GM19035 (cell line): ENCODE data around the gene GALNT18.

Experiments used
- ATAC-seq: cut with Tn5 transposase; IDR thresholded peaks from one replicate; pipeline ENCODE4 v1.9.1; 2021; ENCODE audit not compliant: unreplicated experiment

The GALNT18 gene

GRCh38 chr11:11569936-11570491 lies 51.8 kb downstream of the GALNT18 start:
- ATAC-seq: no peak

DNA sequence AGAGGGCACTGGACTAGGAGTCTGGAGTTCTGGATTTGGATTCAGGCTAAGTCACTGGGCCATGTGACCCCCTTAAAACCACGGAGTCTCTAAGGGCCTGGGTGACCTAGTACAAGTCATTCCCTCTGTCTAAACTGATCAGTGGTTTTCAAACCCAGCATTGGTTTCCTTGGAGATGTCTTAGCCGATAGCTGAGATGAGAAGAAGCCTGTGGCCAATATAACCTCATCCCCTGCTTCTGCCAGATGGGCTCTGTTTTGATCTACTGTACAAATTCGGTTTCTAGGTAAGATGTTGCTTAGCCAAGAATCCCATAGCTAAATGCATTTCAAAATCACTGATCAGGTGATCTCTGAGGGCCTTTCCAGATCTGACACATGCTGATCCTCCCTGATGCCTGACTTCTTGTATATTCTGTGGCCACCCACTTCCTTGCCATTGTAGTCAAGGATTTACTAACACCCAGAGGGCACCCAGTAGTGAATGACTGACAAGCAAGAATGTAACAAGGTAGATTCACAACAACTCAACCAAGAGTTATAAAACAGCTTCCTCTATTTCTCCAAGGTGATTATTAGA lies 53.1 kb downstream of the GALNT18 start:
- ATAC-seq: no peak

GRCh38 chr11:11567936-11568650 lies 53.7 kb downstream of the GALNT18 start:
- no peak for ATAC-seq

DNA sequence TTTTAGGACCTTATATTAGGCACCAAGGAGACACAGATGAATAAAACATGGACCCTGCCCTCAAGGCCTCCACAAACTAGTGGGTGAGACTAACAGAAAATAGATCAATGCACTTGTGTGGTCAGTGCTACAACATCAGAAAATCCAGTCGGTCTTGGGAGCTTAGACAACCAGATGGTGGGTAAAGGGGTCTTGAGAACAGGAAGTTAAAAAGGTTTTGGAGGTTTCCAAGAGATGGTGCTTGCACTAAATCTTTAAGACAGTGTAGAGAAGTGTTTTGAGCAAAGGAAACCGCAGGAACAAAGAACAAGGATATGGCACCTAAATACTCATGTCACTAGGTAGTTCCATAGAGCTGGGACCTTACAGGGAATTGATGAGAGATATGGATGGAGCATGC lies 56.2 kb downstream of the GALNT18 start:
- no peak for ATAC-seq

GRCh38 chr11:11563200-11563975 lies 58.4 kb downstream of the GALNT18 start:
- ATAC-seq: no peak

GRCh38 chr11:11561991-11562390 lies 59.8 kb downstream of the GALNT18 start:
- ATAC-seq: no peak

DNA sequence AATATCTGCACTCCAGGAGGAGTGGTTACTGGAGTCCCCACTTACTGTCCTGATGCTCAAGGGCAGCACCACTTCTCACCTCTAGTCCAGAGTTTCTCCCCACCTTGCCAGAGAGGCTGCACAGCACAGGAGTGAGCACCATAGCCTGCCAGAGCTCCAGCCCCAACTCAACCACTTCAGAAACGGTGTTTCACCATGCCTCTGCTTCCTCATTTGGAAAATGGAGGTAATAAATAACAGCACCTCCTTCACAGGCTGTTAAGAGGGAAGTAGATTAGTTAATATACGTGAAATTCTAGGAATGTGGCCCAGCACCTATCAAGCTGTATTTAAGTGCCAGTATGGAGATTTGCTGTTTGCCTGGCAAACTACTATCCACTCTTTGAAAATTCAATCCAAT lies 63.0 kb downstream of the GALNT18 start:
- no peak for ATAC-seq

GRCh38 chr11:11558396-11558795 lies 63.4 kb downstream of the GALNT18 start:
- ATAC-seq: no peak

GRCh38 chr11:11555208-11555607 lies 66.6 kb downstream of the GALNT18 start:
- no peak for ATAC-seq

DNA sequence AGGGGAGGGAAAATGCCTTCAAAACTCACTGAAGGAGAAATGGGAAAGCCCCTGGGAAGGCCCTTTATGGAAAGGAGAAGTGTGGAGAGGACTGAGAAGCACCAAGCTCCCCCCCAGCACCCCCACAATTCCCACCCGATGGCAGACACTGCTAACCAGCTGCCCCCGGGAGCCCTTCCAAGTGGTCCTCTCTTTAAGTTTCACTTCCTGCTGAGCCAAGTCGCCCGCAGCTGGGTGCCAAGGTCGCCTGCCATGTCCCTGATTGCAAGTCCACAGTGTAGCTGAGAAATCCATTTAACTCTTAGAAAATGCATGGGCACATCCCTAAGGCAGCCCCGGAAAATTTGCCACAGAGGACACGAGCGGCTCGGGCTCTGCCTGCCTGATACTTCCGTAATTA lies 68.2 kb downstream of the GALNT18 start:
- ATAC-seq: no peak

- ATAC-seq: no peak
Observed at GRCh38 chr11:11552529-11553087, 69.2 kb downstream of the GALNT18 start.

GRCh38 chr11:11550534-11550933 lies 71.3 kb downstream of the GALNT18 start:
- no peak for ATAC-seq

DNA sequence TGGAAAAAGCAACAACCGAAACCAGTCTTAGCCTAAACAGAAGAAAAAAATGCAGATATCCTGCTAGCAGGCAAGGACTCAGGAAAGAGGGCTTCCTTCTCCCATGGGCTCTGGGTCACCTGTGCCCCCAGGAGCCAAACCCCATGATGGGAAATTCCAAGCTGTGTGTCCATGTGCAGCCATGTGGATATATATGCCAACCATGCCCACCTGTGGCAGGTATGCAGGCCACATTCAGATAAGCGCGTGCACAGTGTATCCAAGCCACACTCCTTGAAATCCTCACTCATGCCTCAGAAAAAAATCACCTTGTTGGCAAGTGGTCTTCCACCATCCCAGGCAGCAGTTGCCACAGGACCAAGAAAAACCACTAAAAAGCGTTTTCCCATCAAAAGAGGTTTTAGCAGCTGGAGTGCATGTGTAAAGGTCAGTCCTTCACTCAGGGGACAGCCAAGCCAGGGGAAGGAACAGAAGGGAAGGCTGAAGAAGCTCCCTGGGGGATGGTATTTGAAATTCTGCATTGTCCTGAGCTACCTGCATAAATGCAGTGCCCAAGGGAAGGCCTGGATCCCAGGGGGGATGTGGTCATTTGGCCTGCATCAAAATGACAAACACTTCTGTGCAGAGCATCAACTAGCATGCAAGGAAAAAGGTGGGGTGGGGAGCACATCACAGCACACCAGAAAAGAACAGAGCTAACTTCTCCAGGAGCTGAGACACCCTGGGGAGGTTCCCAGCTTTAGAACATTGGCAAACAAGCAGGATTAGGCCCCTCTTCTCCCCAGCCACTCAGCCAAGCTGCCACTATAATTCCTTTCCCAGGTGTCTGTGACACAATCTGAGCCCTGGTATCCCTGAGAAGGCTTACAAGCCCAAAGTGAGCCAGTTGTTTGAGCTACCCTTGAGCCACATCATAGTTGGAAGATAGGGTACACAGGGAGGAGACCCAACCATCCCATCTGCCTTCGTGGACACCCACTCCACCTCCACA lies 76.2 kb downstream of the GALNT18 start:
- ATAC-seq: no peak

DNA sequence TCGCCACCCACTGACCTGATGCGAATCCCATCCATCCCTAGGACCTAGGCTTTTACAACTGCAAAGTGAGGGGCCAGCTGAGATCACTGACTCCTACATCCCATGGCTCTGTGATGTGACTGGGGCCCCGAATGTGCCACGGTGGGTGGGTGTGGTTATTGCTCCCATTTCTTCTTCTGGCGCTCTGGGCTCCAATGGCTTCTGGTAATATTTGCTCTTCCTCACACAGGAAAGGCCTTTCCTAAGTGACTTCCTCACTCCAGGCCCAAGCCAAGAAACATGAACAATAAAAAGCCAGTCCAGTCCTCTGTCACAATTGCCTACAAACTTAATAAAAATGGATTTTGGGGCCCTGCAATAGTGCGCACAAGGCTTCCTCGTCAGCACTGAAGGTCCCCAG lies 78.1 kb downstream of the GALNT18 start:
- ATAC-seq: no peak

- ATAC-seq: no peak
Observed at GRCh38 chr11:11540157-11540556, 81.6 kb downstream of the GALNT18 start.

DNA sequence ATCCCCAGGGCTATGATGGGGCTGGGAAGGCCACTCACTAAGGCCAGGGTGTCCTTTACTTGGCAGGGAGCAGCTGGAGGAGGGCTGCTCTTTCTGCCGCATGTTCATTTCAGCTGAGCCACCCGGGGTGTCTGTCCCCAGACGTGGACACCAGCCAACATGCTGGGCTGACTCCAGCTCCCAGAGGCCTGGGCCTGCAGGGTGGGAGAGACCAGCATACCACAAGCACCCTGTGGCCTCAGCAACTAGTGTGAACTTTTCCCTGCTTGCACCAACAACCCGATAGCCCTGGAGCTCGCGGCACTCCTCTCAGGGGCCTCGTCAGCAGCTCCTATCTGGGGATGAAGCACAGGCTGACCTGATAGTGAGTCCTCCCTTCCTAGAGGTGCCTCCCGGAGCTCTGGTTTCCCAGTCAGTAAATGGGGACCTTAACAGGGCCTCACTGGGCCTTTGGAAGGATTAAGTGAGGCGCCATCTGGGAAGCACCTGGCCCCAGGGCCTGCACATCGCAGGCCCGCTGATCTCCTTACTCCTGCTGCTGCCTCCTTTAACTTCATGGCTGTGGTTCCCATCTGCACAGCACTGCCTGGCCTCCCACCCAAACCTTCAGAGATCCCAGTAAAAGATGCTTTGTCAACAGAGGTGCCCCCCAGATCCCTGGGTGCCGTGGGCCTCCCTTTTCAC lies 83.4 kb downstream of the GALNT18 start:
- ATAC-seq: no peak

DNA sequence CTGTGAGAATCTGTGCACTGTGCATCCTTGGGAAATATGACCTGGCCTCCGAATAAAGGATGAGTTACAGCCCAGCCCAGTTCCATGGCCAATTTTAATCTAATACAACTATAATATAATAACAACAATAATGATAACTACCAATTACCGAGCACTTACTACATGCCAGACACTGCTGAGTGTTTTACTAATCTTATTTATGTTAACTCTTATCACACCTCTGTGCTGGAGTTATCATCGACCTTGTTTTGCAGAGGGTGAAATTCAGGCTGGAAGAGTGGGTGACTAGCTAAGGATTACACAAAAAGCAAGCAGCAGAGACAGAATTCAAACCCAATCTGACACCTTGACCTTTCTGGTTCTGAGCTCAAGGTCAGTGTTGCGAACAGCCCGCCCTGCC lies 83.9 kb downstream of the GALNT18 start:
- ATAC-seq: no peak

DNA sequence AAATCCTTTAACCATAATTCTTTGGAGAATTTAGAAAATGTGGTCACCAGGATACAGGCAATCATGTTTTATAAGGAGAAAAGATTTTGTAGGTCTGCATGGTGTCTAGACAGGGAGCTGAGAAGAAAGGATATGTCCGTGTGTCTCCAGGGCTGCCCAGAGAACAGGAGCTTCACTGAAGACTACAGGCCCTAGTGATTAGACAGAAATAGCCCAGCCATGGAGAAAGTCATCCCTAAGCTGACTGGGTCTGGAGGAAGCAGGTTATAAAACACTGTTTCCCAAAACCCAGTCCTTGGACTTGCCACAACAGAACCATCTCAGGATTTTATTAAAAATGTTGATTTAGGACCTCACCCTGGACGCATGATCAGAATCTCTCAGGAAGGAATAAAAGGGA lies 84.4 kb downstream of the GALNT18 start:
- no peak for ATAC-seq

DNA sequence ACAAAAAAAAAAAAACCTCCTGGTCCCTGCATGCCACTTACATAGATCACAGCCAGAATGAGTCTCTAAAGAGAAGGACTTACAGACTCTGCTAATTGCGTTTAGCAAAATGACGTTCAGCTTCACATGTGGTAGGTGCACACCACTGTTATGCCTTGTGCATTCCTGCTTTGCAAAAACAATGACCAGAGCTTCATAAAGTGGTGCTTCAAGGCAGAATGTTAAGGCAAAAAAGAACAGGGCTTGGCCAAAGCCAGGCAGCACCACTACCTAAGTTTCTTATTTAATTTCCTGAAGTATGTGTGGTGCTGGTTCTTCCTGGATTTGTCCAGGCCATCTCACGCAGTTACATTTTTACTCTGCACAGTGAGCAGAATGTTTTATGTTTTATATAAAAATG lies 85.2 kb downstream of the GALNT18 start:
- no peak for ATAC-seq

DNA sequence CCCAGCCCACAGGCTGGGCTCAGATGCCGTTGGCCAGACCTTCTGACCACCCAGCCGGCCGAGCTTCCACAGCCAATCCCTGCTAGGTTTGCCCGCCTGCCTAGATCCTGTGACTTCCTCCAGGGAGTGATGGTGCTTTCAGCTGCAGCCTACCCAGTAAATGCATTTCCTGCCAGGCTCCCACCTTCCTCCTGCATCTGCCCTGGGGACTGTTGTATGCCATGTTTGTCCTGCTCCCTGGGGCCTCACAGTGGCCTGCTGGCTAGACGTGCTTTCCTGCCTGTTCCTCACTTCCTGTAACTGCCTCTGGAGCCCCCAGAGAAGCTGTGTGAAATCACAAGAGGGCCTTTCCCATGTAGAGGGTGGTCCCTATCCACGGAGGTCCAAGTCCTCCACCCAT lies 86.2 kb downstream of the GALNT18 start:
- no peak for ATAC-seq
